ENCODE data around the gene GREM2.
A peak's percentile ranks its signal among the peaks of the same experiment; 100 is the strongest.

Gene GREM2

DNA sequence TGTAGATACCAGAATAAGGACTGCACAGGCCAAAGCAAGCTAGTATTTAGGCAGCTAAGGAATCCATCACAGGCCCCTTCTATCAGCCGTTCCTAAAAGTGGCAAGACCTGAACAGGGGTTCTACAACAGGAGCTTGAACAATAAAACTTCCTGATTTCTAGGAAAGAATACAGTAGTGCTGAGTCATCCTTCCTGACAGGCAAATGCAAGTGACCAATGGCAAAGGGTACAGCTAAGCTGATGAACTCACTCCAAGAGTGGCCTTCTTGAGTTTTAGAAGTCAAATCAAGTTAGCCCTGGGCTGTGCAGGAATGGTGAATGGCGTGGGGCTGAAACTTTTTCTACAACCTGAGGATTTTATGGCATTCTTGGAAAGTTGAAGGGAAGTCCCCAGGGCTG, 112.9 kb downstream of the GREM2 start:
- H3K4me3 ChIP-seq (ENCODE audit: low read depth, low read length) = no peak overlapping the region
- DNase-seq (ENCODE audit: low read depth) = peak; percentile 39
- TF ChIP-seq POLR2A (IDR thresholded peaks at IDR 0.05; ENCODE audit: extremely low read depth, insufficient read length) (no peak), MAX (IDR thresholded peaks at IDR 0.05; ENCODE audit: low read depth, low read length) (no peak), MYC (IDR thresholded peaks at IDR 0.05; ENCODE audit: low read depth, low read length) (no peak)
- TF ChIP-seq, protein P1, sequence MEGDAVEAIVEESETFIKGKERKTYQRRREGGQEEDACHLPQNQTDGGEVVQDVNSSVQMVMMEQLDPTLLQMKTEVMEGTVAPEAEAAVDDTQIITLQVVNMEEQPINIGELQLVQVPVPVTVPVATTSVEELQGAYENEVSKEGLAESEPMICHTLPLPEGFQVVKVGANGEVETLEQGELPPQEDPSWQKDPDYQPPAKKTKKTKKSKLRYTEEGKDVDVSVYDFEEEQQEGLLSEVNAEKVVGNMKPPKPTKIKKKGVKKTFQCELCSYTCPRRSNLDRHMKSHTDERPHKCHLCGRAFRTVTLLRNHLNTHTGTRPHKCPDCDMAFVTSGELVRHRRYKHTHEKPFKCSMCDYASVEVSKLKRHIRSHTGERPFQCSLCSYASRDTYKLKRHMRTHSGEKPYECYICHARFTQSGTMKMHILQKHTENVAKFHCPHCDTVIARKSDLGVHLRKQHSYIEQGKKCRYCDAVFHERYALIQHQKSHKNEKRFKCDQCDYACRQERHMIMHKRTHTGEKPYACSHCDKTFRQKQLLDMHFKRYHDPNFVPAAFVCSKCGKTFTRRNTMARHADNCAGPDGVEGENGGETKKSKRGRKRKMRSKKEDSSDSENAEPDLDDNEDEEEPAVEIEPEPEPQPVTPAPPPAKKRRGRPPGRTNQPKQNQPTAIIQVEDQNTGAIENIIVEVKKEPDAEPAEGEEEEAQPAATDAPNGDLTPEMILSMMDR (IDR thresholded peaks at IDR 0.05; ENCODE audit: low read depth, low read length) = no peak

DNA sequence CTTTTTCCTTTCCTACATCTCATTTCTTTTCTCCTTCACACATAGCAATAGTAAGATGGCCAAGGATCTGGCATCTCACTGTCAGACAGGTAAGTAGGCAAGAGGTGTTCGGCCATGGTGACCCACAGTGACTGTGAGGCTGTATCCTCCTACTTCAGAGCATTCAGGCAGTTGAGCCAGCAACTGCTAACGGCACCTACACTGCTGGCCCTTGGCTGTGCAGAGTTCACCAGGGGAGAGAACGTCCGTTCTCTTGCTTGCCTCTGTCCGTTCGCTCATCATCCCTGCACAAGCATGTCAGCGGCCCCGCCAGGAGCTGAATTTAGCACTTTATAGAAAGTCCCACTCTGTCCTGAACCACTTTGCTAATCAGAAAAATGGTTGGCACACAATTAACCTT, 113.6 kb downstream of the GREM2 start:
- H3K4me3 ChIP-seq (ENCODE audit: low read depth, low read length) = no peak overlapping the region
- TF ChIP-seq, protein P1 (IDR thresholded peaks at IDR 0.05; ENCODE audit: low read depth, low read length) = no peak
- TF ChIP-seq MYC (IDR thresholded peaks at IDR 0.05; ENCODE audit: low read depth, low read length) = no peak
- no peak for TF ChIP-seq POLR2A (IDR thresholded peaks at IDR 0.05; ENCODE audit: extremely low read depth, insufficient read length)
- no peak for TF ChIP-seq MAX (IDR thresholded peaks at IDR 0.05; ENCODE audit: low read depth, low read length)
- no peak for DNase-seq (ENCODE audit: low read depth)

DNA sequence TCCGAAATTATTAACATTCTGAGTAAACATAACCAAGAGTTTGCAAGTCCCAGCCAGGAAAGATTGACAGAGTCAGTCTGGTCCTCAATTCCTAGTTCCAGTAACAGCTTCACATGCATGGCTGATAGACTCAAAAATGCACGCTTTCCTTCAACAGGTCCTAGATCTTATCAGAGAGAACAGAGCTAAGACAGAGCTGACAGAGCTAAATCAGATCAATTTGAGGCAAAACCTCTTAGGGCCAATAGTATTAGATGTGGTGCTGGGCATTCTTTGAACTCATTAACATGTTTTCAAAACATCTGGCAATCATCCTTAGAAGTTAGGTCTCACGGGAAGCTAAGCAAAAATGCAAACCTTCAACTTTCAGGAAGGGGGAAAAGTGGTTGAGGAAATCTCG, 114.0 kb downstream of the GREM2 start:
- TF ChIP-seq MAX (IDR thresholded peaks at IDR 0.05; ENCODE audit: low read depth, low read length) = no peak
- TF ChIP-seq, protein P1 (IDR thresholded peaks at IDR 0.05; ENCODE audit: low read depth, low read length) = no peak
- TF ChIP-seq MYC (IDR thresholded peaks at IDR 0.05; ENCODE audit: low read depth, low read length) = no peak
- no peak for TF ChIP-seq POLR2A (IDR thresholded peaks at IDR 0.05; ENCODE audit: extremely low read depth, insufficient read length)
- DNase-seq (ENCODE audit: low read depth) = no peak
- no peak overlapping the region for H3K4me3 ChIP-seq (ENCODE audit: low read depth, low read length)

- DNase-seq (ENCODE audit: low read depth) = no peak
- H3K4me3 ChIP-seq (ENCODE audit: low read depth, low read length) = no peak overlapping the region
- TF ChIP-seq POLR2A (IDR thresholded peaks at IDR 0.05; ENCODE audit: extremely low read depth, insufficient read length) = no peak
These were observed 115.0 kb downstream of the GREM2 start for GRCh38 chr1:240496941-240497340.

GRCh38 chr1:240496356-240496755, 115.6 kb downstream of the GREM2 start:
- no peak for DNase-seq (ENCODE audit: low read depth)
- H3K4me3 ChIP-seq (ENCODE audit: low read depth, low read length) = no peak overlapping the region
- TF ChIP-seq, protein P1 (IDR thresholded peaks at IDR 0.05; ENCODE audit: low read depth, low read length) = no peak
- TF ChIP-seq MAX (IDR thresholded peaks at IDR 0.05; ENCODE audit: low read depth, low read length) (no peak), POLR2A (IDR thresholded peaks at IDR 0.05; ENCODE audit: extremely low read depth, insufficient read length) (no peak), MYC (IDR thresholded peaks at IDR 0.05; ENCODE audit: low read depth, low read length) (no peak)

DNA sequence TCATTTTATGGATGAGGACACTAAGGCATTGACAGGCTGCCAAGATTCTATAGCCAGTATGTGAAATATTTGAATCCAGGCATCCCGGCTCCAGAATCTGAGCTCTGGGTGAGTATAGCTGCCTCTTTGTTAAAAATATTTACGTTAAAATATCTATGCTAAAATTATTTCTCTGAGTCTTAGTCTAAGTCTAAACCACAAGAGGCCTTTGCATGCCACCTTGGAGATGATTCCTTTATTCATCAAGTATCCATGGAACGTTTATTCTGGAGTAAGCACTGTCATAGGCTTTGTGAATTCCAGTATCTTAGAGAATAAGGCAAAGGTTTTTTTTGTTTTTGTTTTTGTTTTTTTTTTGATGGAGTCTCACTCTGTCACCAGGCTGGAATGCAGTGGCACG, 116.4 kb downstream of the GREM2 start:
- DNase-seq (ENCODE audit: low read depth) = no peak
- no peak overlapping the region for H3K4me3 ChIP-seq (ENCODE audit: low read depth, low read length)
- TF ChIP-seq MYC (IDR thresholded peaks at IDR 0.05; ENCODE audit: low read depth, low read length) (no peak), MAX (IDR thresholded peaks at IDR 0.05; ENCODE audit: low read depth, low read length) (no peak), POLR2A (IDR thresholded peaks at IDR 0.05; ENCODE audit: extremely low read depth, insufficient read length) (no peak)
- TF ChIP-seq, protein P1 (IDR thresholded peaks at IDR 0.05; ENCODE audit: low read depth, low read length) = no peak
